Measurements from ENCODE around the gene KCNJ9.

- no peak for TF ChIP-seq POU2F2 (IDR thresholded peaks at IDR 0.05; ENCODE audit: borderline replicate concordance, low read depth, low read length)
- TF ChIP-seq SIX5 (IDR thresholded peaks at IDR 0.05; ENCODE audit: low read depth, low read length, severe bottlenecking): no peak
- TF ChIP-seq, protein P1, sequence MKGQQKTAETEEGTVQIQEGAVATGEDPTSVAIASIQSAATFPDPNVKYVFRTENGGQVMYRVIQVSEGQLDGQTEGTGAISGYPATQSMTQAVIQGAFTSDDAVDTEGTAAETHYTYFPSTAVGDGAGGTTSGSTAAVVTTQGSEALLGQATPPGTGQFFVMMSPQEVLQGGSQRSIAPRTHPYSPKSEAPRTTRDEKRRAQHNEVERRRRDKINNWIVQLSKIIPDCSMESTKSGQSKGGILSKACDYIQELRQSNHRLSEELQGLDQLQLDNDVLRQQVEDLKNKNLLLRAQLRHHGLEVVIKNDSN (IDR thresholded peaks at IDR 0.05; ENCODE audit: borderline replicate concordance, extremely low read length, insufficient read depth, low read depth, low read length): no peak
- TF ChIP-seq CBFB (IDR thresholded peaks at IDR 0.05; ENCODE audit: low read depth): no peak
- TF ChIP-seq, protein P2, sequence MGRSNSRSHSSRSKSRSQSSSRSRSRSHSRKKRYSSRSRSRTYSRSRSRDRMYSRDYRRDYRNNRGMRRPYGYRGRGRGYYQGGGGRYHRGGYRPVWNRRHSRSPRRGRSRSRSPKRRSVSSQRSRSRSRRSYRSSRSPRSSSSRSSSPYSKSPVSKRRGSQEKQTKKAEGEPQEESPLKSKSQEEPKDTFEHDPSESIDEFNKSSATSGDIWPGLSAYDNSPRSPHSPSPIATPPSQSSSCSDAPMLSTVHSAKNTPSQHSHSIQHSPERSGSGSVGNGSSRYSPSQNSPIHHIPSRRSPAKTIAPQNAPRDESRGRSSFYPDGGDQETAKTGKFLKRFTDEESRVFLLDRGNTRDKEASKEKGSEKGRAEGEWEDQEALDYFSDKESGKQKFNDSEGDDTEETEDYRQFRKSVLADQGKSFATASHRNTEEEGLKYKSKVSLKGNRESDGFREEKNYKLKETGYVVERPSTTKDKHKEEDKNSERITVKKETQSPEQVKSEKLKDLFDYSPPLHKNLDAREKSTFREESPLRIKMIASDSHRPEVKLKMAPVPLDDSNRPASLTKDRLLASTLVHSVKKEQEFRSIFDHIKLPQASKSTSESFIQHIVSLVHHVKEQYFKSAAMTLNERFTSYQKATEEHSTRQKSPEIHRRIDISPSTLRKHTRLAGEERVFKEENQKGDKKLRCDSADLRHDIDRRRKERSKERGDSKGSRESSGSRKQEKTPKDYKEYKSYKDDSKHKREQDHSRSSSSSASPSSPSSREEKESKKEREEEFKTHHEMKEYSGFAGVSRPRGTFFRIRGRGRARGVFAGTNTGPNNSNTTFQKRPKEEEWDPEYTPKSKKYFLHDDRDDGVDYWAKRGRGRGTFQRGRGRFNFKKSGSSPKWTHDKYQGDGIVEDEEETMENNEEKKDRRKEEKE (IDR thresholded peaks at IDR 0.05): no peak
- TF ChIP-seq JUNB (IDR thresholded peaks at IDR 0.05): no peak
- no peak for TF ChIP-seq HDAC6 (IDR thresholded peaks at IDR 0.05; ENCODE audit: unreplicated experiment)
- no peak for TF ChIP-seq JUND (IDR thresholded peaks at IDR 0.05; ENCODE audit: low read depth, low read length)
Measured at GRCh38 chr1:160081261-160081936, at the start of gene KCNJ9.
